HFF-Myc (cell line): ENCODE data around the gene PRRG1.

Experiments
- DNase-seq: peaks from one replicate; pipeline ENCODE4 v3.0.0-alpha.2; 2011; ENCODE audit warnings: low read depth; ENCODE audit errors: extremely low read depth
- H3K4me3 ChIP-seq: replicated peaks from 2 replicates; pipeline ENCODE4 v1.5.1; 2011; ENCODE audit warnings: low read depth, mild to moderate bottlenecking, control low read depth, low read length
- TF ChIP-seq, protein P1 (sequence below): IDR thresholded peaks from 2 replicates; pipeline ENCODE4 v1.5.1; 2012; ENCODE audit warnings: mild to moderate bottlenecking, low read depth, low read length, control low read depth; ENCODE audit errors: missing control alignments

The PRRG1 gene

DNA sequence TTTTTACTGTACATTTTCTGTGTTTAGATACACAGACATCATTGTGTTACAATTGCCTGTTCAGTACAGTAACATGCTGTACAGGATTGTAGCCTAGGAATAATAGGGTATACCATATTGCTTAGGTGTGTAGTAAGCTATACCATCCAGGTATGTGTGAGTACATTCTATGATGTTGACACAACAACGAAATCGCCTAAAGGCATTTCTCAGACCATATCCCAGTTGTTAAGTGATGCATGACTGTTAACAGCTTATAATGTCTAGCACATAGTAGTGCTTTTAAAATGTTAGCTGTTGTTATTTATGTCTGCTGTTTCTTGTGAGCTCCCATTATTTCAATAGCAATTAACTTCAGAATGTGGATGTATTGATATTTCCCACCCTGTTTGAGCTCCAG is 4.5 kb downstream of the PRRG1 start:
- TF ChIP-seq, protein P1, sequence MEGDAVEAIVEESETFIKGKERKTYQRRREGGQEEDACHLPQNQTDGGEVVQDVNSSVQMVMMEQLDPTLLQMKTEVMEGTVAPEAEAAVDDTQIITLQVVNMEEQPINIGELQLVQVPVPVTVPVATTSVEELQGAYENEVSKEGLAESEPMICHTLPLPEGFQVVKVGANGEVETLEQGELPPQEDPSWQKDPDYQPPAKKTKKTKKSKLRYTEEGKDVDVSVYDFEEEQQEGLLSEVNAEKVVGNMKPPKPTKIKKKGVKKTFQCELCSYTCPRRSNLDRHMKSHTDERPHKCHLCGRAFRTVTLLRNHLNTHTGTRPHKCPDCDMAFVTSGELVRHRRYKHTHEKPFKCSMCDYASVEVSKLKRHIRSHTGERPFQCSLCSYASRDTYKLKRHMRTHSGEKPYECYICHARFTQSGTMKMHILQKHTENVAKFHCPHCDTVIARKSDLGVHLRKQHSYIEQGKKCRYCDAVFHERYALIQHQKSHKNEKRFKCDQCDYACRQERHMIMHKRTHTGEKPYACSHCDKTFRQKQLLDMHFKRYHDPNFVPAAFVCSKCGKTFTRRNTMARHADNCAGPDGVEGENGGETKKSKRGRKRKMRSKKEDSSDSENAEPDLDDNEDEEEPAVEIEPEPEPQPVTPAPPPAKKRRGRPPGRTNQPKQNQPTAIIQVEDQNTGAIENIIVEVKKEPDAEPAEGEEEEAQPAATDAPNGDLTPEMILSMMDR, result no peak
- no peak overlapping the region for H3K4me3 ChIP-seq
- no peak for DNase-seq

DNA sequence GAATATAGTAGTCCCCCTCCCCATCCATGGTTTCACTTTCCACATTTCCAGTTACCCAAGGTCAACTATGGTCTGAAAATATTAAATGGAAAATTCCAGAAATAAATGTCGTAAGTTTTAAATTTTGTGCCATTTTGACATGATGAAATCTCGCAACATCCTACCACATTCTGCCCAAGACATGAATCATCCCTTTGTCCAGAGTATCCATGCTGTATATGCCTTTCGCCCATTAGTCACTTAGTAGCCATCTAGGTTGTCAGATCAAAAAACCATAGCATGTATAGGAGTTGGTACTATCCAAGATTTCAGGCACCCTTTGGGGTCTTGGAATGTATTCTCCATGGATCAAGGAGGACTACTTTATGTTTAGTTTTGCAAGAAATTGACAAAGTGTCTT is 8.3 kb downstream of the PRRG1 start:
- TF ChIP-seq, protein P1, result no peak

GRCh38 chrX:37361596-37361995 is 12.4 kb downstream of the PRRG1 start:
- TF ChIP-seq, protein P1, result no peak
- no peak overlapping the region for H3K4me3 ChIP-seq
- no peak for DNase-seq

More for the DNA sequence above, 8.3 kb downstream of the PRRG1 start:
- H3K4me3 ChIP-seq, result no peak overlapping the region
- no peak for DNase-seq

DNA sequence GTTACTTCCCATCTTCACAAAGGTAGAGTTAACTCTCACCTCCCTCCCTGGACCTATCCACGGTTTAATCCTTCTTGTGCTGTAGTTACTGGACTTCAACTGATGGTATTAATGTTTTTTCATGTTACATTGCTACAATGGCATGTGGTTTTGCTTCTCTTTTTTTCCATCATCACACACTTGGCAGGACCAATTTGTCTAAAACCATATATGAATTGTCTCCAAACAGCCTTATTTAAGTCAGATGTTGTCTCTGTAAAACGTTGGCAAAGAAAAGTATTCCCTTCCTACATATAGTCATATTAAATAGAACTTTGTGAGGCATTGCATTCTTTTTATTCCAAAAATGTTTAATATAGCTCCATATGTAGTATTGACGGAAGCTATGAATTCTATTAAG is 15.5 kb downstream of the PRRG1 start:
- TF ChIP-seq, protein P1, result no peak
- no peak for DNase-seq
- H3K4me3 ChIP-seq, result no peak overlapping the region

DNA sequence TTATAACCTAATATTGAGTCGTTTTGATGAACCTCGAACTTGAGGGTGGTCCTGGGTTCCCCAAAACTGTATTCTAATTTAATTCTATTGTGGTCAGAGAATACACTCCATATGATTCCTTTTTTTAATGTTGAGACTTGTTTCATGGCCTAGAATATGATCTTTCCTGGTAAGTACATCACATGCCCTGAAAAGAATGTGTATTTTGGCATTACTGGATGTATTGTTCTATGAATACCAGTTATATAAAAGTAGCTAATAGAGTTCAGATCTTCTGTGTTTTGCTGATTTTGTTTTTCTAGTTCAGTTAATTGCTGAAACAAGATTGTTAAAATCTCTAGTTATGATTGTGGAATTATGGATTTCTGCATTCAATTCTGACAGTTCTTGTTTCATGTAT is 18.8 kb downstream of the PRRG1 start:
- TF ChIP-seq, protein P1, result no peak
- no peak overlapping the region for H3K4me3 ChIP-seq
- DNase-seq, result no peak

DNA sequence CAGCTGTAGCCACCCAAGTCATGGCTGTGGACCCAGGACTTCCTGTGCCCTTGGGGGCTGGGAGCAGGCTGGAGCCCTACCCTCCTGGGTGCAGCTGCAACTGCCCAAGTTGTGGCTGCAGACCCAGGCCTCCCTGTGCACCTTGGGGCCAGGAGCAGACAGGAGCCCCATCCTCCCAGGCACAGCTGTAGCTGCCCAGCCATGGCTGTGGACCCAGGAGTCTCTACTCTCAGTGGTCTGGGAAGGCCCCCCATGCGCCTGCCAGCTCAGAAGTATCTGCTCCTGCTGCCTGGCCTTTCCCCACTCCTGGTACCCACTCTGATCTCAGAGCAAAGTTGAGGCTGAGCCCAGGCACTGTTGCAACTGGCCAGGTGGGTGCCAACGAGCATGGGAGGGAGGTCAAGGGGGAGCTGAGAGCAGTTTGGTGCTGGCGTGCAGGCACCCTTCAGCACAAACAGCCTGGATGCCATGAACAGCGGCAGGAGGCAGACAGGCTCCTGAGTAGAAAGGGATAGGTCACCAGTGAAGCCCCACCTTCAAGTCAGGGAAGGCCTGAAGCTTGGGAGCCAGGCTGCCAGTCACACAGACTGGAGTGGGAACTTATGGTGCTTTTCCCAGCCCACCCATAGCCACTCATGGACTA is 21.5 kb downstream of the PRRG1 start:
- no peak for DNase-seq
- TF ChIP-seq, protein P1, result no peak
- no peak overlapping the region for H3K4me3 ChIP-seq

DNA sequence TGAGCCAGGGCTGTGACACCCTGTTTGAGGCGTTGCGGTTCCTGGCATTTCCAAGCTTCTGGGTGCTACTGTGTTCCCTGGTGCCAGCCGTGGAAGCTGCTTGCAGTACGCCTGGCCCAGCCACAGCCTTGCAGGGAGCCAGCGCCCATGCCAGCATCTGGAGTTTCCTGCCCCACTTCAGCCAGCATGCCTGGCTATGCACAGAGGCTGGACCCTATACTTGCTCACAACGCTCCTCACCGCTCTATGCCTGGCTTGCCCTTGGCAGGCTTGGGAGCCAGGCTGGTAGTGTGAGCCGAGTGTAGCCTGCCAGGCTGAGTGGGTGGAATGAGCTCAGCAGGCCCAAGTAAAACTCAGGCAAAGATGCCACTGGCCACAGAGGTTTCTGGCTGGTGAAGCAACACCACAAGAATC is 22.4 kb downstream of the PRRG1 start:
- DNase-seq, result no peak
- no peak overlapping the region for H3K4me3 ChIP-seq
- TF ChIP-seq, protein P1, result no peak
